Urinary bladder (tissue), 4 donors: ENCODE data around the gene VASH1. TPM values are rescaled to one million over a fixed set of nuclear protein-coding genes. Genes with fewer than 3 reads are reported as not detected.

Experiments used
- DNase-seq: peaks from one replicate; pipeline ENCODE4 v3.0.0-alpha.2; 2015; ENCODE audit errors: extremely low spot score
- H3K27ac ChIP-seq: one replicate; pipeline ENCODE4 v1.5.1; 2013; ENCODE audit warnings: low read depth, mild to moderate bottlenecking, moderate library complexity
- H3K36me3 ChIP-seq: one replicate; pipeline ENCODE4 v1.6.1; 2013; ENCODE audit warnings: mild to moderate bottlenecking, moderate library complexity; ENCODE audit not compliant: insufficient read depth
- H3K4me1 ChIP-seq: one replicate; pipeline ENCODE4 v1.6.1; 2013; ENCODE audit warnings: mild to moderate bottlenecking, moderate library complexity; ENCODE audit not compliant: insufficient read depth
- H3K4me3 ChIP-seq: one replicate; pipeline ENCODE4 v1.5.1; 2013; ENCODE audit warnings: low read depth, low read length
- WGBS: extraction: QIAGEN DNeasy Blood & Tissue Kit; methylation state at CpG from one replicate; pipeline ENCODE4 v1.1.7; 2013; 5-methylcytosine and 5-hydroxymethylcytosine counted together
- polyA plus RNA-seq: library from polyadenylated mRNA; stranded (reverse); fragments of 200-250 nt; gene quantifications from one replicate; pipeline ENCODE4 v1.2.3, GENCODE V29; 2013
- total RNA-seq: library from RNA; depleted of rRNA; stranded (reverse); fragments of >200 nt; gene quantifications from one replicate; pipeline ENCODE4 v1.2.3, GENCODE V29; 2014
- donor health status: healthy with polysubstance abuse.
- donor health status: healthy.

VASH1 gene
- total and polyA plus RNA-seq, 2 donors, result 14.4 to 17.3 TPM

- Histone ChIP-seq H3K4me1 (no peaks in the 10 kb centered on the region), H3K36me3 (no peaks in the 10 kb centered on the region), H3K4me3 (no peak overlapping the region), H3K27ac (no peak overlapping the region)
- no peak for DNase-seq
- WGBS, result 64% methylated on average over 5 of the region's 5 CpGs
Measured at GRCh38 chr14:76780360-76780759, 19.1 kb downstream of the VASH1 start.

- Histone ChIP-seq H3K4me1 (no peaks in the 10 kb centered on the region), H3K27ac (no peak overlapping the region), H3K4me3 (no peak overlapping the region), H3K36me3 (no peaks in the 10 kb centered on the region)
- WGBS, result 78% methylated on average over 11 of the region's 11 CpGs
- no peak for DNase-seq
Measured at GRCh38 chr14:76780875-76781647, 19.8 kb downstream of the VASH1 start.

- 77% methylated on average over 2 of the region's 2 CpGs for WGBS
- H3K27ac ChIP-seq, result no peak overlapping the region
- no peaks in the 10 kb centered on the region for H3K36me3 ChIP-seq
- H3K4me3 ChIP-seq, result no peak overlapping the region
- DNase-seq, result no peak
- no peaks in the 10 kb centered on the region for H3K4me1 ChIP-seq
Measured at GRCh38 chr14:76781648-76782051, 20.4 kb downstream of the VASH1 start.

GRCh38 chr14:76782115-76782884 lies 21.0 kb downstream of the VASH1 start:
- DNase-seq, result no peak
- no peaks in the 10 kb centered on the region for H3K4me1 ChIP-seq
- no peak overlapping the region for H3K4me3 ChIP-seq
- no peaks in the 10 kb centered on the region for H3K36me3 ChIP-seq
- H3K27ac ChIP-seq, result no peak overlapping the region
- WGBS, result 79% methylated on average over 10 of the region's 10 CpGs

- Histone ChIP-seq H3K4me3 (no peak overlapping the region), H3K4me1 (no peaks in the 10 kb centered on the region), H3K36me3 (no peaks in the 10 kb centered on the region), H3K27ac (no peak overlapping the region)
- WGBS, result 58% methylated on average over 9 of the region's 9 CpGs
- DNase-seq, result no peak
Measured at GRCh38 chr14:76782885-76783566, 21.8 kb downstream of the VASH1 start.

GRCh38 chr14:76784266-76784874 lies 23.1 kb downstream of the VASH1 start:
- H3K36me3 ChIP-seq, result no peaks in the 10 kb centered on the region
- H3K4me3 ChIP-seq, result no peak overlapping the region
- no peak overlapping the region for H3K27ac ChIP-seq
- WGBS, result 85% methylated on average over 6 of the region's 6 CpGs
- no peak for DNase-seq
- no peaks in the 10 kb centered on the region for H3K4me1 ChIP-seq

GRCh38 chr14:76784881-76785280 lies 23.6 kb downstream of the VASH1 start:
- Histone ChIP-seq H3K36me3 (no peaks in the 10 kb centered on the region), H3K4me1 (no peaks in the 10 kb centered on the region), H3K27ac (no peak overlapping the region), H3K4me3 (no peak overlapping the region)
- 31% methylated on average over 2 of the region's 2 CpGs for WGBS
- DNase-seq, result peak; percentile 29

GRCh38 chr14:76786601-76787000 lies 25.3 kb downstream of the VASH1 start:
- H3K4me3 ChIP-seq, result no peak overlapping the region
- no peaks in the 10 kb centered on the region for H3K36me3 ChIP-seq
- DNase-seq, result no peak
- no peaks in the 10 kb centered on the region for H3K4me1 ChIP-seq
- WGBS, result 96% methylated on average over 2 of the region's 2 CpGs
- H3K27ac ChIP-seq, result no peak overlapping the region

GRCh38 chr14:76792422-76792821 lies 31.2 kb downstream of the VASH1 start:
- Histone ChIP-seq H3K4me1 (no peaks in the 10 kb centered on the region), H3K27ac (no peak overlapping the region), H3K4me3 (no peak overlapping the region), H3K36me3 (peaks cover 2% of the 10 kb centered on the region)
- no peak for DNase-seq
- WGBS, result 96% methylated on average over 2 of the region's 2 CpGs

GRCh38 chr14:76793324-76793723 lies 32.1 kb downstream of the VASH1 start:
- peaks cover 2% of the 10 kb centered on the region for H3K36me3 ChIP-seq
- H3K4me3 ChIP-seq, result no peak overlapping the region
- H3K4me1 ChIP-seq, result no peaks in the 10 kb centered on the region
- 91% methylated on average over 4 of the region's 4 CpGs for WGBS
- H3K27ac ChIP-seq, result no peak overlapping the region
- no peak for DNase-seq

- WGBS, result 81% methylated on average over 5 of the region's 5 CpGs
- peaks cover 2% of the 10 kb centered on the region for H3K36me3 ChIP-seq
Measured at GRCh38 chr14:76793956-76794355, 32.7 kb downstream of the VASH1 start.

GRCh38 chr14:76806446-76806845 lies 45.2 kb downstream of the VASH1 start:
- Histone ChIP-seq H3K4me1 (no peaks in the 10 kb centered on the region), H3K36me3 (peaks cover 6% of the 10 kb centered on the region), H3K4me3 (no peak overlapping the region), H3K27ac (no peak overlapping the region)
- 93% methylated on average over 12 of the region's 12 CpGs for WGBS
- no peak for DNase-seq

More at GRCh38 chr14:76793956-76794355, 32.7 kb downstream of the VASH1 start:
- H3K4me3 ChIP-seq, result no peak overlapping the region
- no peak for DNase-seq
- H3K4me1 ChIP-seq, result no peaks in the 10 kb centered on the region
- no peak overlapping the region for H3K27ac ChIP-seq

GRCh38 chr14:76808011-76808410 lies 46.7 kb downstream of the VASH1 start:
- Histone ChIP-seq H3K4me1 (no peaks in the 10 kb centered on the region), H3K4me3 (no peak overlapping the region), H3K27ac (no peak overlapping the region), H3K36me3 (peaks cover 2% of the 10 kb centered on the region)
- DNase-seq, result no peak
- 82% methylated on average over 1 of the region's 1 CpG for WGBS
